KMS-11 (cell line): ENCODE results near the gene RIOK1.

Experiments used
- H2AFZ ChIP-seq: fragments of 200-600 bp; sonication (generic); 2 replicates; pipeline ENCODE4 v1.6.1; 2016; ENCODE audit warnings: antibody characterized with exemption, mixed run types, low read depth
- H3K27ac ChIP-seq: fragments of 200-600 bp; sonication (generic); 2 replicates; pipeline ENCODE4 v1.6.1; 2016; ENCODE audit warnings: mild to moderate bottlenecking, mixed run types
- H3K27me3 ChIP-seq: fragments of 200-600 bp; sonication (generic); 2 replicates; pipeline ENCODE4 v1.6.1; 2017; ENCODE audit warnings: mild to moderate bottlenecking, low read depth, mixed run types, moderate library complexity; ENCODE audit not compliant: insufficient read depth
- H3K36me3 ChIP-seq: fragments of 200-600 bp; sonication (generic); 2 replicates; pipeline ENCODE4 v1.6.1; 2017; ENCODE audit warnings: mild to moderate bottlenecking, mixed run types; ENCODE audit not compliant: insufficient read depth
- H3K4me1 ChIP-seq: fragments of 200-600 bp; sonication (generic); 2 replicates; pipeline ENCODE4 v1.6.1; 2016; ENCODE audit warnings: mild to moderate bottlenecking, low read depth, mixed run types; ENCODE audit not compliant: poor library complexity, severe bottlenecking
- H3K4me2 ChIP-seq: fragments of 200-600 bp; sonication (generic); 2 replicates; pipeline ENCODE4 v1.7.0; 2016; ENCODE audit warnings: mild to moderate bottlenecking, mixed run types
- H3K4me3 ChIP-seq: fragments of 200-600 bp; sonication (generic); IDR thresholded peaks from 2 replicates; pipeline ENCODE4 v1.6.1; 2017; ENCODE audit warnings: low read depth, low read length, mixed read lengths; ENCODE audit not compliant: insufficient read depth
- H3K79me2 ChIP-seq: fragments of 200-600 bp; sonication (generic); 2 replicates; pipeline ENCODE4 v1.6.1; 2016; ENCODE audit warnings: low read depth, mixed run types; ENCODE audit not compliant: insufficient read depth
- H3K9ac ChIP-seq: fragments of 200-600 bp; sonication (generic); 2 replicates; pipeline ENCODE4 v1.6.1; 2016; ENCODE audit warnings: mild to moderate bottlenecking, mixed run types
- H4K20me1 ChIP-seq: fragments of 200-600 bp; sonication (generic); 2 replicates; pipeline ENCODE4 v1.6.1; 2016; ENCODE audit warnings: mild to moderate bottlenecking, mixed run types; ENCODE audit not compliant: insufficient read depth
- CTCF ChIP-seq: fragments of 200-600 bp; sonication (generic); conservative IDR thresholded peaks from 2 replicates; pipeline ENCODE4 v1.6.1; 2017; ENCODE audit warnings: low read depth, mild to moderate bottlenecking, antibody characterized with exemption, low read length, moderate library complexity, mixed read lengths

The RIOK1 gene

DNA sequence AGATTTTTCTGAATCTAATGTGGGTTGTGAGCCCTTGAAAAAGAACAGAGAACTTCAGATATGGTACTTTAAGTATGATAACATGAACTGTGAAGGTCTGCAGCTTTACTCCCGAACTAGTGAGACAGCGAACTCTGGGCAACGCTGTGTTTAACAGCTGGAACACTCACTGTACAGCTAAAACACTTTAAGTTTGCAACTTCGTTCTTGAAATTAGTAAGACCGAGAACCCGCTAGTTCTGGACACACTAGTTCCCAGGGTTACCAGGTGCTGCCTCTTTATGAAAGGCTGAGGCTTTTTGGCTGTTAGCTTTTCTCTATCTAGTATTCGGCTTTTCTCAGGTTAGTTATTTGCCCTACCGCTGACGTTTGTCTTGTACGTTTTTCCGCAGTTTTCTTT, 52.9 kb downstream of the RIOK1 start:
- no peaks in the 10 kb centered on the region for H4K20me1 ChIP-seq
- no peak overlapping the region for H3K27ac ChIP-seq
- H2AFZ ChIP-seq = no peak overlapping the region
- no peak overlapping the region for H3K9ac ChIP-seq
- H3K4me1 ChIP-seq = no peaks in the 10 kb centered on the region
- no peak overlapping the region for H3K4me3 ChIP-seq
- no peaks in the 10 kb centered on the region for H3K36me3 ChIP-seq
- no peak overlapping the region for H3K4me2 ChIP-seq
- no peak for TF ChIP-seq CTCF
- H3K27me3 ChIP-seq = no peaks in the 10 kb centered on the region
- no peaks in the 10 kb centered on the region for H3K79me2 ChIP-seq

- H3K27ac ChIP-seq = no peak overlapping the region
- no peak overlapping the region for H3K4me3 ChIP-seq
- H3K9ac ChIP-seq = no peak overlapping the region
- H3K79me2 ChIP-seq = no peaks in the 10 kb centered on the region
- no peak overlapping the region for H3K4me2 ChIP-seq
- H3K27me3 ChIP-seq = no peaks in the 10 kb centered on the region
- TF ChIP-seq CTCF = no peak
- H3K4me1 ChIP-seq = no peaks in the 10 kb centered on the region
- H3K36me3 ChIP-seq = no peaks in the 10 kb centered on the region
- no peaks in the 10 kb centered on the region for H4K20me1 ChIP-seq
- no peak overlapping the region for H2AFZ ChIP-seq
Observed at GRCh38 chr6:7445101-7445500, 55.5 kb downstream of the RIOK1 start.

- H3K4me3 ChIP-seq = no peak overlapping the region
- H3K27ac ChIP-seq = no peak overlapping the region
- no peaks in the 10 kb centered on the region for H3K27me3 ChIP-seq
- no peak overlapping the region for H3K4me2 ChIP-seq
- H3K36me3 ChIP-seq = no peaks in the 10 kb centered on the region
- TF ChIP-seq CTCF = no peak
- H4K20me1 ChIP-seq = no peaks in the 10 kb centered on the region
- H3K4me1 ChIP-seq = no peaks in the 10 kb centered on the region
- H3K9ac ChIP-seq = no peak overlapping the region
- H3K79me2 ChIP-seq = no peaks in the 10 kb centered on the region
- H2AFZ ChIP-seq = no peak overlapping the region
Observed at GRCh38 chr6:7445885-7446461, 56.4 kb downstream of the RIOK1 start.

- no peak overlapping the region for H3K9ac ChIP-seq
- no peaks in the 10 kb centered on the region for H3K27me3 ChIP-seq
- no peaks in the 10 kb centered on the region for H3K36me3 ChIP-seq
- no peak for TF ChIP-seq CTCF
- H3K4me2 ChIP-seq = no peak overlapping the region
- H4K20me1 ChIP-seq = no peaks in the 10 kb centered on the region
- H2AFZ ChIP-seq = no peak overlapping the region
- no peaks in the 10 kb centered on the region for H3K79me2 ChIP-seq
- H3K27ac ChIP-seq = no peak overlapping the region
- no peak overlapping the region for H3K4me3 ChIP-seq
- H3K4me1 ChIP-seq = no peaks in the 10 kb centered on the region
Observed at GRCh38 chr6:7446619-7447325, 57.2 kb downstream of the RIOK1 start.
